ENCODE data around the gene PEX11A.

PEX11A gene

DNA sequence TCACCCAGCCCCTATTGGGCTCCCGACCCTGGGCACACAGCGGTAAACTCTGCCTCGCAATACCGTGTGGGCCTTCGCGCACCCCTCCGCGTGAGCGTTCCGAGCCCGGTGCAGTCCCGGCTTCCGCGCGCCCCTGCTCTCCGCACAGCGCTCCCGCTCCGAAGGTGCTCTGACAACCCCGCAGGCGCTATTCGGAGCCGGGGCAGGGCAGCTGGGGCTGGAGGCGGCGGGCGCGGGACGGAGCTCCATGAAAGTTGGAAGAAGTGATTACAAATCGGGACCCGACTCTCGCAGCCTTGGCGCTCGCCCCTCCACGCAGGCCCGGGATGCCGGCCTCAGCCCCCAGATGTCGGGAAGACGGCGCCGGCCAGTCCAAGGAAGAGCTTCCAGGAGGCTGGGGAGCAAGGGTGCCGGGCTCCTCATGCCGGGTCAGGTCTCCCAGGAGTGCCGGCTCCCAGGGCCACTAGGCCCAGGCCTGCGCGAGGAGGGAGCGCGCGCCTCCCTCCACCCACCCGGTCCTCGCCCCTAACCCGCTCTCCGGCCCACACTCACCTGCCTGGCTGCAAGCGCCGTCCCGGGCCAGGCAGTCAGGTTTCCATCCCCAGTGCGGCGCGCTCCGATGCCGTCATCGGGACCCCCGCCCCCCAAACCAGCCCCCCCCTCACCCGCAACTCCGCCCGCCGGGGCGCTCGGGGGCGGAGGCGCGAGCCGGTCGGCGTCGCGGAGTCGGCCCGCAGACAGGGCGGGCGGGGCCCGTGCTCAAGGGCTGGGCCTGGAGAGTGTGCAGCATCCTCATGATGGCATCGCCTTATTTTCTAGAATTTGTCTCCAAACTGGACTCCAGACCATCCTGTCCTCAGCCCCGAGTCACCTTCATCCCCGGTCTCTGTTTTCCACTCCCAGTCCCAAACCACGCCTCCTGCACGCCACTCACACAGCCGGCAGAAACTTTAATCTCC, 35.4 kb downstream of the PEX11A start, which contains the start of gene KIF7:
KIF7 (minus strand) TSS at position 621 of the 959 bp plus-strand sequence. CDS start 2,537 bp downstream, outside the sequence.
- no peak for DNase-seq

DNA sequence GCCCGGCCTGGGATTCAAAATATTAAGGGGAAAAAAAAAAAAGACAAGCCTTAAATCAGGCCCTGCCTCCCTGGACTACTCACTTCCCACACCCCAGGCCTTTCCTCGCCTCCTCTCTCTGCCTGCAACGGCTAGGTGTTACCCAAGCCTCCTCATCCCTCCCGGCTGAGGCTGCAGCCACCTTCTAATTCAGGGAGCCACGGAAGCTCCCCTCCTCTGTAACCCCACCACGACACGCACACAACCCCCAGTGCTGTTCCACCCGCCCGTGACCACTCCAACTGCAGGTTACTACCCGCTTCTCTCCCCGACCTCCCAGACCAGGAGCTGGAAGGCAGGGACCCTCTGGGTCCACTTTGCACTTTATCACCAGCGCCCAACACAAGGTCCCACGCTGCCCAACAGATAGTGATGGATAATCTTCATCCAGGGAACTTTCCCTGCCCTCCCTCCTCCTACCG, 36.2 kb downstream of the PEX11A start:
- no peak for DNase-seq

DNA sequence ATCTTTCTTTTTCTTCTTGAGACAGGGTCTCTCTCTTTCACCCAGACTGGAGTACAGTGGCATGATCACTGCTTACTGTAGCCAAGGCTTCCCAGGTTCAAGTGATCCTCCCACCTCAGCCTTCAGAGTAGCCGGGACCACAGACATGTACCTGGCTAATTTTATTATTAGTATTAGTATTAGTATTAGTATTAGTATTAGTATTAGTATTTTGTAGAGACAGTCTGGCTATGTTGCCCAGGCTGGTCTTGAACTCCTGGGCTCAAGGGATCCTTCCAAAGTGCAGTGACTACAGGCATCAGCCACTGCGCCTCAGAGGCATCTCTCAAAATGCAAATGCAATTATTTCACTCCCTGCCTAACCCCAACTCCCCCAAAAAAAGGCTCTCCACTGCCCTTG, 37.0 kb downstream of the PEX11A start:
- no peak for DNase-seq

DNA sequence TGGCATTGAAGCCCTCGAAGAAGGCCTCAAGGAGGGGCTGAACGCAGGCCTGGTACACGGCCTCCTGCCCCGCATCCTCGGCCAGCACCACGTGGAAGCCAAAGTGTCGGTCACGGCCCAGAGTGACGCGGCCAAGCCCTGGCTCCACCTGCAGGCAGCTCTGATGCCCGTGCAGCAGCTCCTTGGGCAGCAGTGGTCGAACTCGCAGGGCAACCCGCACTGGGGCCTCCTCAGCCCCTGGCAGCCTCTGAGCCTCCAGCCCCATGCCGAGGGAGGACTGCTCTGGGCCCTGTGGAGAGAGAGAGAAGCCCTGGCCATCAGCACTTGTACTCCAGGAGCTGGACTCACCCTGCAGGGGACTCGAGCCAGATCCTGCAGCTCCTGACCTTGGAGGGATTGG, 37.9 kb downstream of the PEX11A start:
- no peak for DNase-seq

DNA sequence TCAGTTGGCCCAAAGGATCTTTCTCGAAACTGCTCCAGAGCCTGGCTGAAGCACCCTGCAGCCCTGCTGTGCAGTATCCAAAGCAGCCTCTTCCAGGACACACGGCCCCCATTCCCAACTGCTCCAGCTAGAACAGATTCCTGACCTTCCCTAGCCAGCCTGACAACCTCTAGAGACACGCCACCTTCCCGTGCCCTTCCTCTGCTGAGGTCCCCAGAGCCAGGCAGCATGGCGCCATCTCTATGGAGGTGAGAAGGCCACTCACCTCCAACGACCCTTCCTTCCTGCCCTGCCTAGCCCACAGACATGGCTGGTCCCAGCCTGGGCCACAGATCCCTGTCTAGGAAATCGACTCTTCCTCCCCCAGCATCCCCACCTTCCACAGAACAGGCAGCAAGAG, 38.4 kb downstream of the PEX11A start:
- no peak for DNase-seq

DNA sequence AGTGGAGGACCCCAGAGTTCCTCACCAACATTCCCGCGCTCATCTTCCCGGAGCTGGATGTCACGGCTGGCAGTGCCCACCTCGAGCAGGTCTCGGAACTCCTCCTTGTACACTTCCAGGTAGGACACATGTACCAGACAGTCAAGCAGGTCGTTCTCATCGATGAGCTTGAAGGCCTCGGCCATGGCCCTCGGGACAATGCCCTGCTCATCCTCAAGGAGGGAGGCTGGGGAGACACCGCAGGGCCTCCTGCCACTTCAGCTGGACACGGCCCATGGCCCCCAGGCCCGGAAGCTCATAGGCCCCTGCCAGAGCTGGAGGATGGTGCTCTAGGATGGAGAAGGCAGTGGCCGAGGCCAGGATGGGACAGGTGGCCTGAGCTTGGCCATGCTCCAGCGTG, 40.8 kb downstream of the PEX11A start:
- no peak for DNase-seq

DNA sequence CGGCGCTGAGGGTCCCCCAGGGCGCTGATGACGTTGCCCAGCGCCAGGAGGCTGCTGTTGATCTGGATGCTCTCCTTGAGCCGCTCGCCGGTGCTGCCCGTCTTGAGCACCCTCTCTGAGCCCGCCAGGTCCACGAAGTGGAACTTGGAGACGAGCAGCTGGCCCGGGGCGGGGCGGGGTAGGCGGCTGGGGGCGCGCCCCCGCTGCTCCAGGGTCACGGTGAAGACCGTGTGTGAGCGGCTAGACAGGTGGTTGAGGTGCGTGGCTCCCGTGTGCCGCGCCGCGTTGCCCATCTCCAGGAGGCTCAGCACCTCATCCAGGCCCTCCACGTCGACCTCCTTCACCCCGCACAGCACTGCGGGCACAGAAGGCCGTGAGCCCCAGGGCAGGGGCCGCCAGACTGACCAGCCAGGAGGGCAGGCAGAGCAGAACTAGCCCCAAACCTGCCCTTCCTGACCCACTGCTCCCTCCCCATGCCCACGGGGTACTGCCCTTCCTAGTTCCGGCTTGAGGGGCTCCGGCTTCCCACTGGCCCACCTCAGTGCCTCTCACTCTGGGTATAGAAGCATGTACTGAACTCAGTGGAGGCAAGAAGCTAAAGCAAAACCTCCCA, 41.4 kb downstream of the PEX11A start:
- no peak for DNase-seq

DNA sequence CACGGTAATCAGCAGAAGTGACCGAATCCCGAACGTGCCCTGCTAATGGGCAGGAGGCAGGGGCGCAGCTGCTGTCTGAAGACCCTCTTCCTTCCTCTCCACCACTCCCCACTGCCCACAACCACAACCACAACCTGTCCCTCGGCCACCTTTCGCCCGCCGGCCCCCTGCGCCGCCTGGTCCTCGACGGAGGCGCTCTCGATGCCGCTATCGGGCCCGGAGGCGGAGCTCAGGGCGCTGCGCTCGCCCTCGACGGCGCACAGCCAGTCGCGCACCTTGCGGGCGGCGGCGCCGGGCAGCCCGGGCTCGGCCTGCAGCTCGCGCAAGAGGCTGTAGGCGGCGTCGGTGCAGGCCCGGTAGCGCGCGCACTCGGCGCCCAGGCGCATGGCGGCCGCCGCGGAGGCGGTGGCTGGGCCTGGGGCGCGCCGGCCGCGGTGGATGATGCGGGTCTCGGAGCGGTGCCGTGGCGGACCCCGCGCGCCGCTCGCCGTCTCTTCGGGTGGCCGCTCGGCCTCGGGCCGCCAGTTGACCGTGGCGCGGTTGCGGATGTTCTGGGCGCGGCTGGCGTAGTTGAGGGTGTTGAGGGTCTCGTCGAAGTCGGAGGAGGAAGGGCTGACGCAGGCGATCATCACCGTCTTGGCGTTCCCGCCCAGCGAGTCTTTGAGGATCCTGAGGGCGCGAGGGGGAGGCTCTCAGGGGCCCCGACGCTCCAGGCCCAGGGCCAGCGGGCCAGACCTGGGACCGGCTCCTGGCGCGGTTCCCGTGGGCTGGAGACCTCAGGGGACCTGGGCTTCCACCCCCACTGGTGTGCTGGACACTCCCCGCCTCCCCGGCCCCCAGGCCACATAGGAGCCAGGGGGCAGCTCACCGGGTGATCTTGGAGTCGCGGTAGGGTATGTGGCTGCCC, 42.2 kb downstream of the PEX11A start:
- DNase-seq, result no peak

DNA sequence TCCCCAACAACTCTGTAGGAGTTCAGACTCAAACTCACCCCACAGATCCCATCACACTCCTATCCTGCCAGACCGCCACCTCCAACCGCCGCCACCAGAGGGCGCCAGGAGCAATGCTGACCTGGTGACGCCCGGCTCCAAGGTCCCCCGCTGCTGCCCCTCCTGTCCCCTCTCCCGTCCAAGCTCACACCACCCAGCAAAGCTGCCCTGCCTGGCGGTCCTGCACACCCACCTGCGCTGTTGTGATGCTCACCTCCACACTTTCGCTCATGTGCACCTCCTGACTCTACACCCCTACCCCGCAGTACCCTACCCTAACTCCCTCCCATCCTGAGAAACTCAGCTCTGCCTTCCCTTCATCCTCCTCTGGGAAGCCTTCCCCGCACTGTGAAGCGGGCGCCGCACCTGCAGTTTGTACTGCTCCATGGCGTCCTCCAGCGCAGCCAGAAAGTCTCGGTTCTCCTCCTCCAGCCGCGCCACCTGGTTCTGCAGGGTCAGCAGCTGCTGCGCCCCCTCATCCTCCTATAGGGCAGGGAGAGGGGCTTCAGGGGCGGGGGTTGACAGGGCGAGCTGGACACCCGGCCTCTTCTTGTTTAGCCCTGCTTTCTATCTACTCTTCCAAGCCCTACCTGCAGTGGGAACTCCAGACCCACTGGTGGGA, 43.2 kb downstream of the PEX11A start:
- peak; percentile 75 for DNase-seq

DNA sequence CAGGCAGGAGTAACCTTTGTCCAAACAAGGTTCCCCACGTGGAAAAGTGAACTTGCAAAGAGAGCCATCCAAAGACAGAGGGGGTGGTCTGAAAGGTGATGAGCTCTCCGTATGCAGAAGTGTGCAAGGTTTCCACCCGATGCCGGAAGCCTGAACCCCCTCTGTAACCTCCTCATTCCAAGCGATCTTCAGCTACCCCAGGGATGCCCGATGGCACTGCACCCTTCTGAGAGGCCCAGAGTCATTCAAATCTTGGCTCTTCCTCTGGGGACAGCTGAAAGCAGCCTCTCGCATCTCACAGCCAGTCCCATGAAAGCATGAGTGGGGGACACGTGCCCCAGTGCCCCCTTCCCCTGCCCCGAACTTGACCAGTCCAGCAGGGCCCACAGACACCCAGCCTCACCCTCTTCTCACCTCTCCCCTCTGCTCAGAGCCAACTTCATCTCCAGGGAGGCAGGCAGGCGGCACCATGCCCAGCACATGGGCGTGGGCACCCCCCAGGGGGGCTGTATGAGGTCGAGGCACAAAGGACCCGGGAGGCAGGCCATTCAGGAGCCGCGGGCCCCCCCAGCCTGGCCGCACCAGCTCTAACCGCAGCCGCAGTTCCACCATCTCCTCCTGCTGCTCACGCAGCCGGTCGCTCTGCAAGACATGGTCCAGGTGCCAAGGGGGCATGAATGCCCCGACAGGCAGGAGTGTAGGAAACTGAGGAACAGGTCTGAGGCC, 44.0 kb downstream of the PEX11A start:
- DNase-seq, result no peak

DNA sequence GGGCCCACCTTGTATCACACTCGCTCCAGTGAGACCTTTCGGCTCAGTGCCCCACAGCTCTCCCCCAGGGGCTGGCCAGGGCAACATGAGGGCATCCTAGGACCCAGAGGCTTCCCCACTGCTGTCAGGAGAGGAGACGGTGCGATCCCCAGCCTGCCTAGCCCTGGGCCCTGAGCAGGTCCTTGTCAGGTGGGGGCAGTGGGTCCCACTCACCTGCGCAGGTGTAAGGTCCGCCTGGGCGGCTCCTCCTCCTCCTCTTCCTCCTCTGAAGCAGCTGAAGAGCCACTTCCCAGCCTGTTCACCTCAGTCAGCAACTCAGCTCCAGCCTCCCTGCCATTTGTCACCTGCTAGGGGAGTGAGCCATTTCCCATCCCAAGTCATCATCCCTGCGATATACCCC, 44.9 kb downstream of the PEX11A start:
- no peak for DNase-seq

DNA sequence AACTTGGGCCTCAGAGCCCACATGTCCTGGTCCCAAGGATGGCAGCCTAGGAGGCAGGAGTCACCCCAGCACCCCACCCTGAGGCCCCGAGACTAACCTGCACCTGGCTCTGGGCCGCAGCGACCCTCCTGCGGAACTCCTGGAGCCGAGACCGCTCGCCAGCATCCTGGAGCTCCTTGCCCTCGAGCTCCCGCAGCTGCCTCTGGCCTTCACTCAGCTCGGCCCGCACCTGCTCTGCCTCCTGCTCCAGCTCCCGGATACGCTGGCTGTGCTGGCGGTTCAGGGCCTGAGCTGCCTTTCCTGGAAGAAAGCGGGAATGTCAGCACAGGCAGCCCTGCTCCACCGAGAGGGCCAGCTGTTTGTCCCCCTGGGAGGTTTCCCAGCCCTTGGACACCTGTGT, 48.4 kb downstream of the PEX11A start:
- DNase-seq, result no peak

DNA sequence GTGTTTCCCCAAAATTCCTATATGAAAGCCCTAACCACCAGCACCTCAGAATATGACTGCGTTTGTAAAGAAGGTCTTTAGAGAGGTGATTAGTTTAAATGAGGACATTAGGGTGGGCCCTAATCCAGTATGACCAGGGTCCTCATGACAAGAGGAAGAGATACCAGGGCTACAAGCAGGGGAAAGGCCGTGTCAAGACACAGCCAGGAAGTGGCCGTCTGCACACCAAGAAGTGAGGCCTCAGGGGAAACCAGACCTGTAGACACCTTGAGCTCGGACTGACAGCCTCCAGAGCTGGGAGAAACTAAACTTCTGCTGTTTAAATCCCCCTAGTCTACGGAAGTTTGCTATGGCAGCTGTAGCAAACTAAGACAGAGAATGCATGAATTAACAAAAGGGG, 49.5 kb downstream of the PEX11A start:
- no peak for DNase-seq

DNA sequence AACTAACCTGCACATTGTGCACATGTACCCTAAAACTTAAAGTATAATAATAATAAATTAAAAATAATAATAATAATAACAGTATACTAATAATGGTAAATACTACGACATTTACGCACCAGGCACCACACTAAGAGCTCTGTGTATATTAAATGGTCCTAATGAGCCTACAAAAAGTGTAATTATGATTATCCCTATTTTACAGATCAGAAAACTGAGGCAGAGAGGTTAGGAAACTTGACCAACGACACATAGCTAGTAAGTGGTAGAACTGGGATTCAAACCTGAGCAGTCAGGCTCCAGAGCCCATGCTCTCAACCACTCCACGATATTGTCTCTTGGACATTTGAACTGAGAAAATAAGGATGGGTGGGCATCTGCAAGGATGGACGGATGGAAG, 50.3 kb downstream of the PEX11A start:
- DNase-seq, result no peak

DNA sequence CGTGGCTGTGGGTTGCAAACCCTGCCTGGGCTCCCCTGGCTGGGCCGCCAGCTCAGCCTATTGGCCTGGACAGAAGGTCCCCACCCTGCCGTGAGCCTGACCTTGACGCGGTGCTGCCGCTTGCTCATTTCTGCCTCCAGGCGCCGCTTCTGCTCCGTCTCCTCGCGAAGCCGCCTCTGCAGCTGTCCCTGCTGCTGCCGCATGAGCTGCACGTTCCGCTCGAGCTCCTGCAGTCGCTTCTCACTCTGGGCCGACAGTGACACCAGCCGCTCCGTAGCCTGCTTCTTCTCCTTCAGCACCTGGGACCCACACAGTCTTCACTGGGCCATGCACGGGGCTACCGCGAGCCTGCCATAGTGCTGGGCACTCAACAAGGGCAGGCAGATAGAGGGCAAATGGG, 57.0 kb downstream of the PEX11A start:
- no peak for DNase-seq

DNA sequence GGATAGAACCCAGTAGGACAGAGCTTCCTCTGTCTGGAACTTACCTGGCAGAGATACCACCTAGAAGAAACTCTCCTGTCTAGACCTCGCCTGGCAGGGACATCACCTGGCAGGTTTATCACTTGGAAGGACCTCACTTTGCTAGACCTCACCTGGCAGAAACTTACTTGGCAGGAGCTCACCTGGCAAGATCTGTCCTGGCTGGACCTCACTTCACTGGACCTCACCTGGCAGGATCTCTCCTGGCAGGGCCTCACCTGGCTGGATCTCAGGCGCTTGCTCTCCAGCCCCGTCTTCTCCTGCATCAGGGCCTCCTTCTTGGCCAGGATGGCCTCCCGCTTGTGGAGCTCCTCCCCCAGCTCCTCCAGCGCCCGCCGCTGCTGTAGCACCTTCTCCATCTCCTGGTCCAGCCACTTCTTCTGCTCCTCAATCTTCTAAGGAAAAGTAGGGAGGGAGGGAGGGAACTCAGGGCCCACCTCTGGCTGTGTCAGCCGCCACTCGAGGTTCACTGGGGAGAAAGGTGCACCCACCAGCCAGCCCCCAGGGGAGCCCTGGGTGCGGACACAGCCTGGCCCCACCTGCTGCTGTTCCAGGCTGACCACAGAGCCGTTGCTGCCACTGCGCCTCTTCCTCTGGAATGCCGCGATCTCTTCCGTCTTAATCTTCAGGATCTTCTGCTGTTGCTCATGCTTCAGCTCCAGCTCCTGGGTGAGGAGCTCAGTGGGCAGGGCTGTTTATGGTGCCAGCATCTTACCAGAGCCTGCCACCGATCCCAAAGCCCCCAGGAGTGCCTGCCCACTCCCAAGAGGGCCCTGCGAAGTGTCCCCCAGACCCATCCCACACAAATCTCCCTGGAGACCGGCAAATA, 57.8 kb downstream of the PEX11A start:
- DNase-seq, result no peak

DNA sequence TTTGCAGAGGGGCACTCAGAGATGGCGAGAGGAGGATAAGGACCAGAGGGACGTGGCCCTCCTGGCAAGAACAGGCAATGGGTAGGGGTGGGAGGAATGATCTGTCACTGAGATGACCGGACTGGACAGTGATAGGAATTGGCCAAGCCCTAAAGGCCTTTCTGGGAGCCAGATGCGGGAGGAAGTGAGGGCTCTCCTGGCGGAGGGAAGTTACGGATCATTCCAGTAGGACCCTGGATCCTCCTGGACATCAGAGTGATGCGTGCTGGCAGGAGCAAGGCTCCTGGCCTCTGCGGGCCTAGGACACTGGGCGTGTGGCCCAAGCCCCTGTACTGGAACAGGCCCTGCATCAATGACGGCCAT, 58.7 kb downstream of the PEX11A start:
- no peak for DNase-seq
